ENCODE results near the gene TDO2.
A peak's percentile ranks its signal among the peaks of the same experiment; 100 is the strongest.
"Not testable (repeated sequence)": the region's sequence is repeated elsewhere in the genome, so short reads cannot be mapped to it uniquely, and the experiment has no call there.

Gene TDO2

DNA sequence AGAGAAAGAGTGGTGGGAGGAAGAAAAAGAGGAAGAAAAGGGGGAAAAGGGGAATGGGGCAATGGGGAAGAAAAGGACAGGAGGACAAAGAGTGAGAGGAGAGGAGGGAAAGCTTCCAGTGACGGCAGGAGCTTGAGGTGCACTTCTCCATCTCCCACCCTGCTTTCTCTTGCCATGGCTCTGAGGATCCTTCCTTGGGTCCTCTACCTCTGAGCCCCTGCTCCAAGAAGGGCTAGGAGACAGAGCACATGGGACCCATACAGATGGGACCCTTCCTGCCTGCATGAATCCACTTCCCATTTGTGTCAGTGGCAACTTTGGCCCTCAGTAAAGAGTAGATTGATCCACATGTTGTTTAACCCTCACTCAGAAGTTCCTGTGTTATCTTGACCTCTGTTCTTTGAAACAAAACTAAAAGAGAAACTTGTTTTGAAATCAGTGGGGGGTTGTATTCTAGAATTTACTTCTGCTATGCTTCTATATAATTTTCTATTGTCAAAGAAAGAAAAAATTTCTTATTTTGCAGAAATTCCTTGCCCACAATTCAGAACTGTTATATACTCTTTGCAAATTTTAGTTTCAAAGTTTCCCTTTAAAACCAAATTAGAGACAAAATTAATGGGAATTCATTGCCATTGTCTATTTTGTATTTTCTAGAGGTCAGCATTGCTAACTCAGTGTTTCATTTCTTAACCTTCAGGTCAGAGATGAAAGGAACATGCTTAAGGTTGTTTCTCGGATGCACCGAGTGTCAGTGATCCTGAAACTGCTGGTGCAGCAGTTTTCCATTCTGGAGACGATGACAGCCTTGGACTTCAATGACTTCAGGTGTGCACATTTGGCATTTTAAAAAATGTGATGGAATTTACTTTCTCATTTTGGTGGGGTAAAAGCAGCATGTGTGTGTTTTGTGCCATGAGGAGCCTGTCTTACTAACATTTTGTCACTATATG, 5.0 kb downstream of the TDO2 start:
- FAIRE-seq = no peak

DNA sequence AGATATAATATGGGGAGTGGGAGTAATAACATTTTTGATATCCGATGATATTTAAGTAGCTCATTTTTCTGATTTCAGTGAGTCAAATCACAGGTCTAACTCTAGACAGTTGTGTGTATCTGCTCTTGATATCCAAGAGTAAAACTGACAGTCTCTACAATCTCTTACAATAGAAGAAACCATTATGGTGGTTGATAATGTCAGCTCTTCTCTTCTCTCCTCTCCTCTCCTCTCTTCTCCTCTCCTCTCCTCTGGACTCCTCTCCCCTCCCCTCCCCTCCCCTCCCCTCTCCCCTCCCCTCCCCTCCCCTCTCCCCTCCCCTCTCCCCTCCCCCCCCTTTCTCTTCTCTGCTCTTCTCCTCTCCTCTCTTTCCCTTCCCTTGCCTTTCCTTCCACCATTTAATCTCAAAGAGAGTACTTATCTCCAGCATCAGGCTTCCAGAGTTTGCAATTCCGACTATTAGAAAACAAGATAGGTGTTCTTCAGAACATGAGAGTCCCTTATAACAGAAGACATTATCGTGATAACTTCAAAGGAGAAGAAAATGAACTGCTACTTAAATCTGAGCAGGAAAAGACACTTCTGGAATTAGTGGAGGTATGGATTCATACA, 6.2 kb downstream of the TDO2 start:
- FAIRE-seq = no peak

DNA sequence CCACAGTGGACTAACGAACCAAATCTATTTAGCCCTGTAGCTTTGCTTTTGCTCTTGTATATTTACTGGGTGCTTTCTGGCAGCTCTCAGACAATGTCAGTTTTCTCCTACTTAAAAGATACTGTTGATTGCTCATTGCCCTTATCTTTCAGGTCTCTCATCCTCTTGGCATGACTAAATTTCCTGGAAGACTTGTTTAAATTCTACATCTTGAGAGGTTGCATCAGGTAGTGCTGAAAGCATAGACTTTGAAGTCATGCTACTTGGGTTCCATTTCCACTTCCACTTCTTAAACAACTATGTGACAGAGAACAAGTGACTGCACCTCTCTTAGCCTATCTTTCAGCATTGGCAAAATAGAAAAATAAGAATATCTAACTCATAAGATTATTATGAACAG, 8.4 kb downstream of the TDO2 start:
- no peak for FAIRE-seq

DNA sequence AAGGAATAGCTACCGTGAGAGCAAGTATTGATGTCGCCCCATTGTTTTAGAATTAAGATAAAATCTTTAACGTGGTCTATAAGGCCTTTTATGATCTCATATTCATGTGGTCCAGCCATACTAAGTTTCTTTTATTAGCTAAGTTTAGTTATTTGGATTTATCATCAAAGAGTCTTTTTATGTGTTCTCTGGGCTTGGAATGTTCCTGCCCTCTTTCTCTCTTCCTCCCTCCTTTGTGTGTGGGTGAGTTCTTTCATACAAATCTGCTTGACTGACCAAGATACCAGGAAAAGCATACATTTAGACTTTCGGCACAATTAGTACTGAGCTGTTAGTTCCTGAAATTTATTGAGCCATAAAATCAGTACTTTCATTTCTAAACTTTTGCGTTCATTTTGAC, 11.3 kb downstream of the TDO2 start:
- FAIRE-seq = no peak

DNA sequence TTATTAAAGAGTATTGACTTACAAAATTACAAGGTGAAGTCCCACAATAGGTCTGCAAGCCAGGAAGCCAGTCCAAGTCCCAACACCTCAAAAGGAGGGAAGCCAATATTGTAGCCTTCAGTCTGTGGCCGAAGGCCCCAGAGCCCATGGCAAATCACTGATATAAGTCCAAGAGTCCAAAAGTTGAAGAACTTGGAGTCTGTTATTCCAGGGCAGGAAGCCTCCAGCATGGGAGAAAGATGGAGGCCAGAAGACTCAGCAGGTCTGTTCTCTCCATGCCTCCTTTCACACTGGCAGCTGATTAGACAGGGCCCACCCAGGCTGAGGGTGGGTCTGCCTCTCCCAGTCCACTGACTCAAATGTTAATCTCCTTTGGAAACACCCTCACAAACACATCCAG, 18.1 kb downstream of the TDO2 start:
- no peak for FAIRE-seq

DNA sequence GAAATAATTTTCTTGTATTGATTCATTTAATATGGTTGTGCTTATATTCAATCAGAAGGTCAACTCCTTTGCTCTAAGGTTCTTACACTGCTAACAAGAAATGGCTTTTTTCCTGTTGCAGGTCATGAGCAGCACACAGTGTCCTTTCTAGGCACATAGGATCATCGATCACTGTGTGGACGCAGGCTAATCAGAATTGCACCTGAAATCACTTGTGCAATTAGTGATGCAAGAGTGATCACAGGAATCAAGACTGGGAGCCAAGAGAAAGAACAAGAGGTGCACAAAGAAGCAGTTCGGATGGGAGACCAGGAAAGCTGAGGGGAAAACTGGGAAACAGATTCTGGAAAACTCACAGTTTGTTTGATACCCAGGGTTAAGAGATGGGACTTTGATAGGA, 21.1 kb downstream of the TDO2 start:
- no peak for FAIRE-seq

DNA sequence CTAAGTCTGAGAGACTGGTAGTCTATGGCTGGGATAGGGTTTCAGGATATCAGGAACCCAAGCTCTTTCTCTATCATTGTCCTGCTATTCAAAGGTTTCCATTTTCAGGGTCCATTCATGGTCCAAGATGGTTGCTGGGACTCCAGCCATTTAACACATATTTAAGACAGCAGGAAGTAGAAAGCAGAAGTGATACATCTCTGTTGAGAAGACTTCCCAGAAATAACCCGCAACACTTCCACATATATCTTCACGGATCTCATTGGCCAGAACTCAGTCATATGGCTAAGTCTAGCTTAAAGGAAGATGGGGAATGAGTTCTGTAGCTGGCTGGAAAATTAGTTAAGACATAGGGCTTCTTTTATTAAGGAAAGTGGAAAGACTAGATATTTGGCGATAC, 26.3 kb downstream of the TDO2 start:
- FAIRE-seq = no peak

DNA sequence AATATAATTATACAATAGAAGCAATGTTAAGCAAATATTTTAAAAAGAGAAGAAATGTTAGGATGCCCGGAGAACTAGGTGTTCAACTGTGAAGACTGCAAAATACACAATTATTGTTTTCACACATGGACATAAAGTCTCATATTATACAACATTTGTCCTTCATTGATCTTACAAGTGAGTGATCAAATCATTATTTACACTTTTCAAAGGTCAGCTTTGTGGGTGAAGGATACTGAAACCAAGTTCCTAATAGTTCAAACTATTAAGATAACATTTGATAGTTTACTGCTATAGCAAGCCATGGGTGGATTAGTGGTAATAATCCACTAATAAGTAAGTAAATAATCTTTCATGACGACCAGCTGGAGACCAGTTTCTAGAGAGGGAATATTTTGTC, 26.8 kb downstream of the TDO2 start:
- no peak for FAIRE-seq

DNA sequence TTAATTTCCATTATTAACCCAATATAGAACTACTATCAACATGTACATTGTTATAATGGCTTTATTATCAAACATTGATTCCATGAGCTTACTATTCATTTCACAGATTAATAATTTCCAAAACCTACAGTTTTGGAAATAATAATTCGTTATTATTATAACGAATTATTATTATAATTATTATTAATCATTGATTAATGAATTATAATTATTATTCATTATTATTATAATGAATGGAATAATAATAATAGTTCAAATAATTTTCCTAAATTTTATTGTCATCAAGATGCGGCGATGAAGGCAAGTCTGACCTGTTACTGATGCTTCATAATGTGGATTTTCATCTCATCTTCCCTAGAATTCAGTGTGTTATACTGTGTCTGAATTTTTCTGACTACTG, 28.1 kb downstream of the TDO2 start:
- FAIRE-seq = peak; percentile 61

DNA sequence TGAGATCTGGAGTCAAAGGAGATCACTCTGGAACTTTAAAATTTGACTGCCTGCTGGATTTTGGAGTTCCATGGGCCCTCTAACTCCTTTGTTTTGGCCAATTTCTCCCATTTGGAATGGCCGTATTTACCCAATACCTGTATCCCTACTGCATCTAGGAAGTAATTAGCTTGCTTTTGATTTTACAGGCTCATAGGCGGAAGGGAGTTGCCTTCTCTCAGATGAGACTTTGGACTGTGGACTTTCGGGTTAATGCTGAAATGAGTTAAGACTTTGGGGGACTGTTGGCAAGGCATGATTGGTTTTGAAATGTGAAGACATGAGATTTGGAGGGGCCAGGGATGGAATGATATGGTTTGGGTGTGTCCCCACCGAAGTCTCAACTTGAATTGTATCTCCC, 31.1 kb downstream of the TDO2 start:
- FAIRE-seq = not testable (repeated sequence)

DNA sequence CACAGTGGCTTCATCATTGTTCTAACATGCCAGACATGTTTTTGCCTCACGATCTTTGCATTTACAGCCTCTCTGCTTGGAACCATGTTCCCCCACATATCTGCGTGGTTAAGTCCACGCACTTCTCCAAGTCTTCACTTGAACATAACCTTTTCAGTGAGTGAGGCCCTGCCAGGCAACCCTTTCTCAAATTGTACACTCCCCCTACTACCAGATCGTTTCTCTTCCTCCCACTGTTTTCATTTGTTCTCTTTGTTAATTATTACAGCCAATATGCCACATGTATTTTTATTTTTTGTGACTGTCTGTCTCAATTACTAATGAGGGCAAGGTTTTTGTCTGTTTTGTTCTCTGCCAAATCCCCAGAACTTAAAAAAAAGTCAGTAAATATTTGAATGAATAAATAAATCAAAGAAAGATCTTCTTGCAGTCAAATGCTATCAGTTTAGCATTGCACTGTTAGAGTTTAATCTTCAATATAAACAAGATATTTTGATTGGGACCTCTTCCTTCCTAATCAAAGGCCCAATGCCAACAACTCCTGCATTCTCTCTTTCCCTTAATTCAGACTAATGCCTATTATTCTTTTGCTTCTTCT, 32.0 kb downstream of the TDO2 start:
- FAIRE-seq = no peak

DNA sequence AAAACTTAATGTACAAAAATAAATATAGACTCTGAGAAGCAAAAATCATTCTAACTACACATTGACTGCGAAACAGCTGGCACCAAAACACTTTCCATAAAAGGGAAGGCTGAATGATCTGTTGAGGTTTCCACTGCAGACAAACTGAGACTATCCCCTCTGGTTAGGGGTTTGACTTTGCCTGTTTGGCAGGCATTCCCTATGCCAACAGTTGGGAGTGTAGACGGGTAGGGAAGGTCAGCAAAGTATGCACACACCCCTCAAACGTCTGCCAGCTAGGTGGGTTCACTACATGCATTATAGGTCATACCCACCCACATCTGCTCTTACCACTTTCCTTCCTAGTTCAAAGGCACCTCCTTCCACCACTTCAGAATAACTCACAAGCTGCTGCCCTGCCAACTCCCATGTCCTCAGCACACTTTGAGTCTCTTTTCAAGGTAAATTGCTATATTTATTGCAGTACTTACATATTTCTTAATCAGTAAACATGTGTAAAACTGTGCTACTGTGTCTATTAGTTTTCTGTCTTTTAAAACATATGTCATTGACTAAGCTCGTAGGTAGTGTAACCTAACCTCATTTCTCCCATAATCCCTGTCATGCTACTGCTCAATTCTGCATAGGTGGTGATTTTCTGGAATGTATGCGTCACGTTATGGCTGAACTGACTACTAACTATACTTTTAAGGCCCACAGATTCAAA, 37.7 kb downstream of the TDO2 start:
- FAIRE-seq = no peak

DNA sequence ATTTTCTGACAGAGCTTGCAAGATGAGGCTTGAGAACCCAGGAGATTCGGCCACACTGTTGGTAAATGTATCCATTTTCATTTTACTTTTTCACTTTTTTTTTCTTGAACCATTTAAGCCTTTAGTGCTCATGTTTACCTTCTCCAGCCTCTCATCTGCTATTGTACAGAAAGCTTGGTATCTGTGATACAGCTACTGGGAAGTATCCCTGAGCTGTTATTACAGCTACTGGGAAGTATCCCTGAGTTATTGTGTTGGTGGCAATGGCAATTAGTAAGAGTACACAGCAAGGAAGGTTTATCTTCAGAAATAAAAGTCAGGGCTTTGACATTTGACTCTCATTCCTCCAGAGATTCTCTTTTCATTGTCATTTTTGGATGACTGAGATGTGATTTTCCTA, 38.3 kb downstream of the TDO2 start:
- FAIRE-seq = no peak

DNA sequence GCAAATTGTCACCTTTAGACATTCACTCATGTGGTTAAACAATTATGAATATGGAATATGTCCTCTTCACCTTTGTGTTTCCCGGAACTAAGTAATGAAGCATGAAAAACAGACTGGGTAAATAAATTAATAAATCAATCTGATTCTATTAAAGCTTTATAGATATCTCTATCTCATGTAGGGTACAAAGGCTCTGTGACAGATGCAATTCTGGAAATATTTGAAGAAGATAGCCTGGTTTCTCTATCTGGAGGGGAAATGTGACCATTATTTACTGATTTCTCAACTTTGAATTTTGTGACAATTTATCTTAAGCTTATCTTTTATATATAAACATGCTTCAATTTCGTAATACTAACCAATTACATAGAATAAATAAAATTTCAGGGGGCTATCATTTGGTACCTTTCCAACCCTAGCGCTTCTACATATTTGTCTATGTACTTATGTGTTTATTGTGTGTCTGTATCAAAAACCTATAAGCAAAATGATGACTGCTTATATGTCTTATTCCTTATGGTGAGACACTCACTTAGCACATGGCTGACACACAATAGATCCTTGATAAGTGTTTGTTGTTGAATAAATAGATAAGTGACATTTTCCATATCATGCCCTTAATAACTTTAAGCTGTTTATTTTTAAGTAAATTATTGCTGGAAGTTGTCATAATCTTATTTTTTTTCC, 40.3 kb downstream of the TDO2 start:
- FAIRE-seq = no peak

DNA sequence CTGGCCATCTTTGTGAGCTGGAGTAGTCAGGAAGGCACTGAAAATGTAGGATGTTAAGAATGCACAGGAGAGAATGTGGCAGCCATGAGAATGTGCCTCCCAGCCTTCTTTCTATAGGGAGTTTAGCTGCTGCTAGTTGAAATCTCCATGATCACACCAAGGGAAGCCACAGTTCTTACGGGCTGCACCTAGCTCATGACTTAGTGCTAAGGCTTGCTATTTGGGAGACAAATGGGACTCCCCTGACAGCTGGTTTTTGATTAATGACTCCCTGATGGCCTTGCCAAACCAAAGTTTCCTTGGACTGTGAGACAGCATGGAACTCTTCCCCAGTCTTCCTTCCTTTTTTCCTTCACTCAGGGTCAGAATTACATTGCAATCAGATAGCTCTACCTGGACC, 41.0 kb downstream of the TDO2 start:
- FAIRE-seq = no peak

DNA sequence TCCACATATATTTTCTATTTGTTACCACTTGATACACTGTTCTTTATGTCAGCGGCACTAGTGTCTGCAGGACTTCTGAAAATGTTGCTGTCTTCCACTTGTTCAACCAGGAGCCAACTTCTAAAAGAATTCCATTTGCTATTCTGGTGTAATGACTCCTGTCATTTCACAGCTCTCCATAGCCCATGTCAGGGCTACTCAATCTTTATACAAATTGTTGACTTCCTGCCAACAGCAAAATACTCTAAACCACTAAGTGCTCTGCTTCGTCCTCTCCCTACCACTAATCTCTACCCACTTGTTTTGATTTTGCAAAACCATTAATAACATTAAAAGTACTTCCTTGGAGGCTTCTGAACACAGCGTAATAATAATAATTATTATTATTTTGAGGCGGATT, 43.0 kb downstream of the TDO2 start:
- no peak for FAIRE-seq

DNA sequence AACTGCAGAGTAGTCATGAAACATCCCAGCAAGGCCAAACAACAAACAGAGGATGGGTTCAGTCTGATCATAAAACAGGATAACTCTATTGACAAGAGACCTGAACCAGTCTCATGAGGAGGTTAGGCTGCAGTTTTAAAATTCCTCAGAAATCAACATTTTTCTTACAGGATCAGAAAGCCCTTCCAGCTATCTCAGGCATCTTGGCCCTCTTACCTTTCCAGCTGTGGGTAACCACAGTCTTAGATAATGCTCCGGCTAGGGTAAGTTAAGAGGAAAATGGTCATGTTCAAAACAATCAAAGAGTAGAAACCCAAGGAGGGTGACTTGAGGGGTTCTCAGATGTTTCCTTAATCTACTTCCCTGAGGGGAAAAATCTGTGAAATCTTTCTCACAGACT, 45.0 kb downstream of the TDO2 start:
- FAIRE-seq = no peak

DNA sequence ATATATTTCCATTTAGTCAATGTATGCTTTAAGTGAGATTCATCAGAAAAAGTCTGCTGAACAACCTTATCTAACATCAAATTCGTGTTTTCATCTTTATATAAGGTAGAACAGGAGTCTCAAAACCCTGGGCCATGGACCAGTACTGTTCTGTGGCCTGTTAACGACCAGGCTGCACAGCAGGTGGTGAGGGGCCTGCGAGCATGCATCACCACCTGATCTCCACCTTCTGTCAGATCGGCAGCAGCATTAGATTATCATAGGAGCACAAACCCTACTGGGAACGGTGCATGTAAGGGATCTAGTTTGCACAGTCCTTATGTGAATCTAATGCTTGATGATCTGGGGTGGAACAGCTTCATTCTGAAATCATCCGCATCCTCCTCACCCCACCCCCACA, 47.0 kb downstream of the TDO2 start:
- no peak for FAIRE-seq

DNA sequence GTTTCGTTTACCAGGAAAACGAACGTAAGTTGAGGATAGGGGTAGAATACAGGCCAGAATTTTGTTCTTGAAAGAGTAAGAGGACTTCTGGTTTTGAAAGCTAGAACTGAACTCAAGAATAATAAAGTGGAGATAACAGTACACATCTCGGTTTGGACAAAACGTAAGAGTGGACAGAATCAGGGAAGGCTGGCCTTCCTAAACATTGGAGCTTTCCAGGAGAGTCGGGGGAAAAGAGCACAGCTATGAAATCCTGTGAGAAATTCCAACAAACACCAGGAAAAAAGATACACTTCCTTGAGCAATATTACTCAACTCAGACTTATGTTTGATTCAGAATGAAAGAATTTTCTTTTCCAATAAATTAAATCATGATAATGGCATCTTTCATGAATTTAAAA, 49.0 kb downstream of the TDO2 start:
- FAIRE-seq = no peak

DNA sequence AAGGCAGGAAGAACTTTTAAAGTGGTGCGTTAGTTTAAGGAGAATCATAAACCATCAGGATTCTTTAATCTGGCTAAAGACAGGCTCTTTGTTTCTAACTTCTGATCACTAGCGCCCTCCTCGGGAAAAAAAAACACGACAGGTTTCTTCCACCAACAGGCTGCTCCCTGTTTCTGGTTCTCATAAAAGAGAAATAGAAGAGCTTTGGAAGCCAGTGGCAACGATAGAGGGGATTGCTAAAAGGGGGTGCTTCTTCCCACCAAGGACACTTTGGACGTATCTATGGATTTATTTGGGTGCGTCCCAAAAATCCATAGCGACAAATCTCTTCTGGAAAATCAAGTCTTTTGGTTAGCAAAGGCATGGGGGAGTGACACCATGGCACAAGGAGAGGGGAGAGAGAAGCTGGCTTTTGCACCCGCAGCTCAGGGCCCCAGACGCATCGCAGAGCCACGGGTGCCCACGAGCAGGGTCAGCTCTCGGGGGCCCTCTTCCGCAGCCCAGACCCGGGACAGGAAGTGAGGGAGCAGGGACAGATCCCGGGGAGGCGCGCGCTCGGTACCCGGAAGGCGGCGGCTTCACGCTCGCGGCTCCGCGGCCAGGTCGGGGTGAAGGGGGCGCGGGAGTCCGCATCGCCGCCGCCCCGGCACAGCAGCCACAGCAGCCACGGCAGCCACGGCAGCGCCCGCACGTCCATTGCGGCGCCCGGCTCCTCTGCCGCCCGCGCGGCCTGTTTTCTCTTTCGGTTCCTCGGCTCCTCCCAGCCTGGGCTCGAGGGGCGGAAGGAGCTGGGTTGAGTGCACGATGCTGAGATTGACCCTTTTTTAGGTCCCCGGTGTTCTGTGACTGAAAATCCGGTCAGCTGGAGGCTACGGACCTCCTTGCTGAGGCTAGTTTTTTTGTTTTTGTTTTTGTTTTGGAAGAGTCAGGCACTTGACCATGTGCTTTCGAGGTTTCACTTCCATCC, 49.9 kb downstream of the TDO2 start, which contains the start of gene CTSO:
Gene CTSO (minus strand): TSS at position 716 of the 967 bp plus-strand sequence. CDS start 19 bp downstream, at position 697.
- peak; percentile 95 for FAIRE-seq

DNA sequence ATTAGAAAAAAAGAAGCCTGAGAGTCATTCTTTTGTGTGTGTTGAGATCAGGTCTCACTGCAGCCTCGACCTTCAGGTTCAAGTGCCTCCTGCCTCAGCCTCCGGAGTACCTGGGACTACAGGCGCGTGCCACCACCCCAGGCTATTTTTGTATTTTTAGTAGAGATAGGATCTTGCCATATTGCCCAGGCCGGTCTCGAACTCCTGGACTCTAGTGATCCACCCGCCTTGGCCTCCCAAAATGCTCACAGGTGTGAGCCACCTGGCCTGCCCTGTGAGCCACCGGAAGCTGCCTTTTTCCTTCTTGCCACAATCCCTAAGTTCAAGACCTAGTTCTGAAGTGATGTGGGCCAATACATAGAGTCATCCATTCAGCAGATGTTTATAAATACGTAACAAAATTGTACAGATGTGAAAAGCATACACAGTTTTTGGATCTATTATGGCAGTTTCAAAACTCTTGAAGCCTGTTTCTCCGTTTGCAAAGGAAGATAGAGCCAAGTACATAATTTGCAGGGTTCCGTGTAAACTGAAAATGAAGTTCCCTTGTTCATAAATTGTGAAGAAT, 50.7 kb downstream of the TDO2 start:
- no peak for FAIRE-seq

All from A204.1 (cell line).